Measurements from ENCODE around the gene KLHL13.

KLHL13 gene

GRCh38 chrX:118058924-118059323 lies 57.7 kb downstream of the KLHL13 start:
- CTCF ChIA-PET: no interaction called here
- H3K27ac ChIP-seq: no peak overlapping the region
- DNase-seq (ENCODE audit: low spot score): peak; percentile 4
- no peak for TF ChIP-seq CTCF (conservative IDR thresholded peaks at IDR 0.05; ENCODE audit: low read depth)
- POLR2A ChIA-PET (ENCODE audit: low non-redundant PET): no interaction called here

GRCh38 chrX:118056870-118057269 lies 59.7 kb downstream of the KLHL13 start:
- ChIA-PET CTCF (no interaction called here), POLR2A (ENCODE audit: low non-redundant PET) (no interaction called here)
- no peak for DNase-seq (ENCODE audit: low spot score)
- H3K27ac ChIP-seq: no peak overlapping the region
- no peak for TF ChIP-seq CTCF (conservative IDR thresholded peaks at IDR 0.05; ENCODE audit: low read depth)

GRCh38 chrX:118049713-118050112 lies 66.9 kb downstream of the KLHL13 start:
- POLR2A ChIA-PET (ENCODE audit: low non-redundant PET): no interaction called here
- no peak for DNase-seq (ENCODE audit: low spot score)
- no peak for TF ChIP-seq CTCF (conservative IDR thresholded peaks at IDR 0.05; ENCODE audit: low read depth)
- H3K27ac ChIP-seq: no peak overlapping the region
- CTCF ChIA-PET: no interaction called here

- ChIA-PET CTCF (no interaction called here), POLR2A (ENCODE audit: low non-redundant PET) (no interaction called here)
- no peak for TF ChIP-seq CTCF (conservative IDR thresholded peaks at IDR 0.05; ENCODE audit: low read depth)
- H3K27ac ChIP-seq: no peak overlapping the region
- DNase-seq (ENCODE audit: low spot score): no peak
Observed at GRCh38 chrX:118047446-118048186, 69.0 kb downstream of the KLHL13 start.

- POLR2A ChIA-PET (ENCODE audit: low non-redundant PET): no interaction called here
- H3K27ac ChIP-seq: no peak overlapping the region
- CTCF ChIA-PET: no interaction called here
- DNase-seq (ENCODE audit: low spot score): no peak
- TF ChIP-seq CTCF (conservative IDR thresholded peaks at IDR 0.05; ENCODE audit: low read depth): no peak
Observed at GRCh38 chrX:118039591-118039990, 77.0 kb downstream of the KLHL13 start.

- TF ChIP-seq CTCF (conservative IDR thresholded peaks at IDR 0.05; ENCODE audit: low read depth): no peak
- DNase-seq (ENCODE audit: low spot score): no peak
- H3K27ac ChIP-seq: no peak overlapping the region
- ChIA-PET CTCF (no interaction called here), POLR2A (ENCODE audit: low non-redundant PET) (no interaction called here)
Observed at GRCh38 chrX:118038614-118039365, 77.8 kb downstream of the KLHL13 start.

All from RWPE1 (cell line).